HCT116 (cell line): ENCODE measurements around the gene MAPK14. TPM values are rescaled to one million over a fixed set of nuclear protein-coding genes. Genes with fewer than 3 reads are reported as not detected.

Experiments
- ATAC-seq: fragments of 200-7000 bp; cut with Tn5 transposase; 2 replicates; pipeline ENCODE4 v1.9.1; 2020; ENCODE audit warnings: mild to moderate bottlenecking, moderate library complexity
- BruUV-seq: library from RNA; stranded (reverse); fragments of 400-500 nt; replicated peaks from 2 replicates; lab custom pipeline; 2021; lab: Mats Ljungman, UMichigan
- CTCF ChIA-PET: fragments of 300-600 bp; sonication (Branson Sonifier 250); formaldehyde crosslinking; loops from one replicate; lab custom pipeline; 2021; ENCODE audit warnings: antibody characterized with exemption; lab: Charles Lee
- POLR2A ChIA-PET: fragments of 300-600, 350-600 bp; sonication (Branson Sonifier 250); formaldehyde crosslinking; loops from one replicate; lab custom pipeline; 2021; ENCODE audit warnings: antibody characterized with exemption; lab: Charles Lee
- RAD21 ChIA-PET, 2 experiments: fragments of 300-600 bp; sonication (Branson Sonifier 250); formaldehyde crosslinking; loops; one replicate each; lab custom pipeline; 2023; ENCODE audit warnings: low total read pairs in 2 of 2; ENCODE audit not compliant: uncharacterized antibody in 2 of 2, unreplicated experiment in 2 of 2, low non-redundant PET in 1 of 2; lab: Charles Lee
- DNase-seq: peaks from one replicate; pipeline ENCODE4 v3.0.0-alpha.2; 2010; ENCODE audit warnings: low read depth, low spot score
- H2AFZ ChIP-seq: fragments of 200-600 bp; shearing (Covaris generic), sonication (generic); 2 replicates; pipeline ENCODE4 v1.6.1; 2017; ENCODE audit warnings: low read depth, mixed run types, mixed read lengths, antibody characterized with exemption, low read length; ENCODE audit not compliant: poor library complexity, severe bottlenecking
- H3K27ac ChIP-seq: 2 replicates; pipeline ENCODE4 v1.5.1; 2012; ENCODE audit warnings: low read depth, low read length
- H3K27me3 ChIP-seq: fragments of 200-600 bp; sonication (generic); 2 replicates; pipeline ENCODE4 v1.6.1; 2016; ENCODE audit warnings: mixed run types, low read length, mixed read lengths; ENCODE audit not compliant: insufficient read depth
- H3K36me3 ChIP-seq, 2 experiments: fragments of 200-500 bp in 1 of 2; fragments of 200-600 bp in 1 of 2; sonication (Bioruptor generic) in 1 of 2; sonication (generic) in 1 of 2; 2 replicates each; pipeline versions ENCODE4 v1.5.1 to v1.6.1; 2014 to 2016; ENCODE audit warnings: low read length in 2 of 2, inconsistent platforms in 1 of 2, mixed read lengths in 1 of 2, mixed run types in 1 of 2; ENCODE audit not compliant: insufficient read depth in 2 of 2, control insufficient read depth in 1 of 2
- H3K4me1 ChIP-seq, 2 experiments: fragments of 200-600 bp in 1 of 2; sonication (generic) in 1 of 2; 2 replicates each; pipeline versions ENCODE4 v1.5.1 to v1.6.1; 2012 to 2017; ENCODE audit warnings: low read length in 2 of 2, inconsistent platforms in 1 of 2, mild to moderate bottlenecking in 1 of 2, mixed read lengths in 1 of 2, mixed run types in 1 of 2, moderate library complexity in 1 of 2; ENCODE audit not compliant: insufficient read depth in 2 of 2, control insufficient read depth in 1 of 2
- H3K4me2 ChIP-seq: fragments of 200-600 bp; sonication (generic); 2 replicates; pipeline ENCODE4 v1.6.1; 2017; ENCODE audit warnings: mixed run types, low read length, mixed read lengths
- H3K4me3 ChIP-seq, 2 experiments: fragments of 200-600 bp in 1 of 2; sonication (generic) in 1 of 2; replicated peaks in 1 of 2; 2 replicates each; pipeline ENCODE4 v1.5.1; 2011 to 2016; ENCODE audit warnings: low read length in 2 of 2, control low read depth in 1 of 2, low read depth in 1 of 2, mild to moderate bottlenecking in 1 of 2, mixed read lengths in 1 of 2, mixed run types in 1 of 2
- H3K79me2 ChIP-seq: fragments of 200-600 bp; sonication (generic); 2 replicates; pipeline ENCODE4 v1.6.1; 2017; ENCODE audit warnings: mild to moderate bottlenecking, mixed run types, low read length, moderate library complexity, mixed read lengths; ENCODE audit not compliant: insufficient read depth
- H3K9ac ChIP-seq: fragments of 200-600 bp; sonication (generic); 2 replicates; pipeline ENCODE4 v1.6.1; 2016; ENCODE audit warnings: low read length, mixed read lengths
- H3K9me2 ChIP-seq: fragments of 200-600 bp; sonication (generic), shearing (Covaris generic); 2 replicates; pipeline ENCODE4 v1.6.1; 2017; ENCODE audit warnings: mixed run types, mild to moderate bottlenecking, moderate library complexity; ENCODE audit not compliant: insufficient read depth
- H3K9me3 ChIP-seq, 2 experiments: fragments of 200-500 bp in 1 of 2; fragments of 200-600 bp in 1 of 2; sonication (Bioruptor generic) in 1 of 2; sonication (generic) in 1 of 2; 2 replicates each; pipeline ENCODE4 v1.6.1; 2014 to 2017; ENCODE audit warnings: low read length in 2 of 2, mixed read lengths in 2 of 2, inconsistent platforms in 1 of 2, low read depth in 1 of 2, mild to moderate bottlenecking in 1 of 2, mixed run types in 1 of 2, moderate library complexity in 1 of 2; ENCODE audit not compliant: control insufficient read depth in 1 of 2, insufficient read depth in 1 of 2
- H4K20me1 ChIP-seq: fragments of 200-600 bp; sonication (generic), shearing (Covaris generic); 2 replicates; pipeline ENCODE4 v1.6.1; 2017; ENCODE audit warnings: mixed run types, mild to moderate bottlenecking, moderate library complexity; ENCODE audit not compliant: insufficient read depth
- ELF1 ChIP-seq: IDR thresholded peaks from 2 replicates; pipeline ENCODE4 v1.6.1; 2012; ENCODE audit warnings: low read depth, borderline replicate concordance
- EZH2phosphoT487 ChIP-seq: fragments of 200-600 bp; IDR thresholded peaks from 2 replicates; pipeline ENCODE4 v1.6.1; 2018; ENCODE audit warnings: antibody characterized with exemption, borderline replicate concordance
- REST ChIP-seq: IDR thresholded peaks from 2 replicates; pipeline ENCODE4 v1.6.1; 2012; ENCODE audit warnings: low read depth
- YY1 ChIP-seq: IDR thresholded peaks from 2 replicates; pipeline ENCODE4 v1.6.1; 2011; ENCODE audit warnings: low read length, low read depth, moderate library complexity, mild to moderate bottlenecking; ENCODE audit not compliant: insufficient replicate concordance; ENCODE audit errors: extremely low read depth
- intact Hi-C: fragments of 100-400 bp; cut with micrococcal nuclease; formaldehyde crosslinking; loops from 2 replicates; pipeline ENCODE4 v1.10.0; 2022
- total RNA-seq: library from RNA; stranded (reverse); gene quantifications from one replicate; pipeline ENCODE4 v1.2.1, GENCODE V29; 2021; ENCODE audit not compliant: unreplicated experiment

The MAPK14 gene
- total RNA-seq, 1 experiment from 2014 or later, result 34.2 TPM

- no peak overlapping the region for H3K9ac ChIP-seq
- RAD21 ChIA-PET, result no interaction called here
These were observed 87.8 kb downstream of the MAPK14 start for GRCh38 chr6:36115412-36115811.

More at GRCh38 chr6:36115412-36115811, 87.8 kb downstream of the MAPK14 start:
- CTCF ChIA-PET, result no interaction called here
- Histone ChIP-seq H3K4me1 (peaks cover 0 to 16% of the 10 kb centered on the region in 2 experiments; a peak in 2 of 4 replicates), H2AFZ (no peak overlapping the region), H3K27me3 (no peaks in the 10 kb centered on the region), H3K4me2 (no peak overlapping the region), H3K9me2 (no peaks in the 10 kb centered on the region), H4K20me1 (no peaks in the 10 kb centered on the region), H3K9me3 (no peaks in the 10 kb centered on the region), H3K27ac (no peak overlapping the region), H3K4me3 (no peak overlapping the region), H3K36me3 (no peaks in the 10 kb centered on the region), H3K79me2 (no peaks in the 10 kb centered on the region)
- ATAC-seq (no peak), DNase-seq (no peak)
- intact Hi-C loops, result no loop called here
- BruUV-seq, result no TSS peak
- POLR2A ChIA-PET, result no interaction called here
- TF ChIP-seq REST (no peak), EZH2phosphoT487 (no peak), YY1 (no peak), ELF1 (no peak)
